ENCODE results near the gene DMD.

DNA sequence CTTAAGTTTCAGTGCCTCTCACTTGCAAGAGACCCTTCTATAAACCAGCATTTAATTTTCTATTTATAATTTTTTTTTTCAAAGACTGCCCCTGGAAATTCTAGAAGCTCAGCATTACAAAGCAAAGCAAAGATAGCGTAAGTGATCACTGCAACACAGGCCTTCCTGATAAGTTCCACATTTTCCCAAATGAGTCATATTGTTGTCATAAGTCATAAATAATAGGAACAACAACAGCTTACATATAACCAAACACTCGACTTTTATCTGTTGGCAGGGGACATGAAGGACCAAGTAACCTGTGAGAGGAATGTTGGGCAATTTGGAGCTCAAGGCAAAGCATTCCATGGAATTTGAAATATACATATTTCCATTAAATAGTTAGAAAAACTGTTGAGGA is 815.5 kb downstream of the DMD start:
- TF ChIP-seq, protein P1, sequence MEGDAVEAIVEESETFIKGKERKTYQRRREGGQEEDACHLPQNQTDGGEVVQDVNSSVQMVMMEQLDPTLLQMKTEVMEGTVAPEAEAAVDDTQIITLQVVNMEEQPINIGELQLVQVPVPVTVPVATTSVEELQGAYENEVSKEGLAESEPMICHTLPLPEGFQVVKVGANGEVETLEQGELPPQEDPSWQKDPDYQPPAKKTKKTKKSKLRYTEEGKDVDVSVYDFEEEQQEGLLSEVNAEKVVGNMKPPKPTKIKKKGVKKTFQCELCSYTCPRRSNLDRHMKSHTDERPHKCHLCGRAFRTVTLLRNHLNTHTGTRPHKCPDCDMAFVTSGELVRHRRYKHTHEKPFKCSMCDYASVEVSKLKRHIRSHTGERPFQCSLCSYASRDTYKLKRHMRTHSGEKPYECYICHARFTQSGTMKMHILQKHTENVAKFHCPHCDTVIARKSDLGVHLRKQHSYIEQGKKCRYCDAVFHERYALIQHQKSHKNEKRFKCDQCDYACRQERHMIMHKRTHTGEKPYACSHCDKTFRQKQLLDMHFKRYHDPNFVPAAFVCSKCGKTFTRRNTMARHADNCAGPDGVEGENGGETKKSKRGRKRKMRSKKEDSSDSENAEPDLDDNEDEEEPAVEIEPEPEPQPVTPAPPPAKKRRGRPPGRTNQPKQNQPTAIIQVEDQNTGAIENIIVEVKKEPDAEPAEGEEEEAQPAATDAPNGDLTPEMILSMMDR (conservative IDR thresholded peaks at IDR 0.05): no peak
- TF ChIP-seq ZFX (IDR thresholded peaks at IDR 0.05): no peak

Measured in C4-2B (cell line).